ENCODE measurements around the gene NPAS3.

DNA sequence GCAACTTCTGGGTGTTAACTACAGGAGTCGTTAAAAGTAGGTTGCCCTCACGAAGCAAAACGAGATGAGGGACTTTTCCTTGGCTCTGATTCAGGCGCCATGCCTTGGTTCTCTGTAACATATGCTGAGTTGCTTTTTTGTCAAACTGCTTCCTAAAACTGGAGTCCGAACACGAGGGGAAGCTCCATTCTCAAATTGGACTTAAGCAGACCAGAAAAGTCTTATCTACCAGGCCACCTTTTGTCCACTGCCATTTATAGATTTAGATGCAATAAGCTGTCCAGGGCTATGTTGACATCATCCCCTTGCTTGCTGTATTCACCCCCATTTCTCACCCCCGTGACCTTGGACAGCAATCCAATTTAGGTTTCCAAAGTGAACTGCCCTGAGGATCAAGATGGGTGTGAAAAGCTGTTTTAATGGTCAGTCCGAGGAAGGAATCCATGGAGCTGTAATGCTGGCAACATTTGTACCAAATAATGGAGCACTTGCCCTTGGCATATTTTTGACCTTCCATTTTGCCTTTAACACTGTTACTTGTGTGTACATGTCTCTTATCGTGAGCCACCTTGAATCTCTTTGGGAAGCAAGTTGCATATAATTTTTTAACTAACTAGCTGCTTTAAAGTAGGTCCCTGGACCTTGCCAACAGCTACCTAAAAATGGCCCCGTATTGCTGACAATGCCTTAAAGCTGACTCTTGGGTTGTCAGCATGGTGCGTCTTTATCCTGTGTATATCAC, 714.1 kb downstream of the NPAS3 start:
- TF ChIP-seq CTCF (IDR thresholded peaks at IDR 0.05) (no peak), POLR2A (IDR thresholded peaks at IDR 0.05) (no peak), POLR2AphosphoS5 (IDR thresholded peaks at IDR 0.05) (no peak)
